ENCODE data around the gene PTTG1IP.

GRCh38 chr21:44803651-44804050 lies 69.8 kb downstream of the PTTG1IP start:
- TF ChIP-seq EZH2phosphoT487 (IDR thresholded peaks at IDR 0.05; ENCODE audit: insufficient read depth, low read depth) (no peak), EZH2 (IDR thresholded peaks at IDR 0.05; ENCODE audit: insufficient read depth, poor library complexity, severe bottlenecking) (no peak)
